GM23248 (cell line): ENCODE measurements around the gene PKHD1.

Experiments
- EZH2 ChIP-seq: fragments of 200-600 bp; sonication (generic); IDR thresholded peaks from 2 replicates; pipeline ENCODE4 v1.6.1; 2018; ENCODE audit warnings: antibody characterized with exemption, mild to moderate bottlenecking; ENCODE audit not compliant: insufficient read depth, poor library complexity, severe bottlenecking
- EZH2phosphoT487 ChIP-seq: fragments of 200-600 bp; sonication (generic); IDR thresholded peaks from 2 replicates; pipeline ENCODE4 v1.6.1; 2018; ENCODE audit warnings: antibody characterized with exemption, moderate library complexity, mild to moderate bottlenecking, low read depth; ENCODE audit not compliant: insufficient read depth

- TF ChIP-seq EZH2 (no peak), EZH2phosphoT487 (no peak)
These were observed 199.6 kb downstream of the PKHD1 start for GRCh38 chr6:51887859-51888258.
